HPDE6-E6E7 (cell line): ENCODE measurements around the gene NPEPL1.

Experiments used
- DNase-seq: peaks from one replicate; pipeline ENCODE4 v3.0.0; 2011; ENCODE audit warnings: missing footprints; ENCODE audit errors: extremely low spot score

NPEPL1 gene

DNA sequence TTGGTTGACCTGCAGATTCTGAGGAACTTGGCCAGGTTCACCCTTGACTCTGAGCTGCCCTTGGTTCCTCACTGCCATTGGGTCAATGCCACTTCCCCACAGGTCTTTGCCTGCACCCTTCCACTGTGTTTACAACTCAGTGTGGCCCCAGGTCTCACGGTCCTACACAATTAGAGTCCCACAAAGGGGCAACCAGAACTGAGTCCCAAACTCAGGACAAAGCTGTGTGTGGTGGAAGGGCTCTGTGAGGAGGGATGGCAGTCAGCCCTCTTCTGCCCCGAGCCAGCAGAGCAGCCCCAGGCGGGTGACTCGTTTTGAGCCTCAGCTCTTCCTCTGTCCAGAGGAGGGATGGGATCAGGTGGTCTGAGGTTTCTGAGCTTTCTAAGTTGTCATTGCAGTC, 69.5 kb downstream of the NPEPL1 start:
- no peak for DNase-seq

DNA sequence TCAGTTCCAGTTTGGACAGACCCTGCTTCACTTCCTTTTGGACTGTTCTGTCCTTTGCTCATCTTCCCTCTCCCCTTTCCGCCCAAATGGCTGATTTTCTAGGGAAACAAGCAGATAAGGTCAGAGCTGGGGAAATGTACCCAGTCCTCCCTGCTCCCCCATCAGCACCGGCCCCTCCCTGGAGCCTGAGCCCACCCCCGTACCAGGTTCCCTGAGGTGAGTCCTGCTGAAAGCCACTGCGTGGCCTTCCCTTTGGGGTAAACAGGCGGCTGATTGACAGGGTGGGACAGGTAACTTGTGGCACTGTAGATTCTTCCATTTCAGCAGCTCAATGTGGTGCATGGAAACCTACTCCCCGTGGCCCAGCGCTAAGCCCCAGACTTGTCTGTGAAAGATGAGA, 70.5 kb downstream of the NPEPL1 start:
- no peak for DNase-seq
